SK-N-SH (cell line): Measurements from ENCODE around the gene AFF3. TPM values are rescaled to one million over a fixed set of nuclear protein-coding genes. Genes with fewer than 3 reads are reported as not detected.

ENCODE experiments used
- CTCF ChIA-PET: fragments of 300-600, 350-600 bp; formaldehyde crosslinking; extraction: SDS; loops from one replicate; lab custom pipeline; 2021; lab: Yijun Ruan, JAX
- POLR2A ChIA-PET: fragments of 350-600 bp; sonication (Branson Sonifier 250); formaldehyde crosslinking; extraction: SDS; loops from one replicate; lab custom pipeline; 2020; ENCODE audit warnings: antibody characterized with exemption, inconsistent platforms; lab: Yijun Ruan, JAX
- DNase-seq: peaks from one replicate; pipeline ENCODE4 v3.0.0; 2012
- H2AFZ ChIP-seq: fragments of 200-600 bp; sonication (generic); 2 replicates; pipeline ENCODE4 v1.8.1; 2016; ENCODE audit warnings: antibody characterized with exemption, mild to moderate bottlenecking, low read depth
- H3F3A ChIP-seq: fragments of 200-600 bp; sonication (generic); replicated peaks from 2 replicates; pipeline ENCODE3; 2016; ENCODE audit warnings: antibody characterized with exemption, mild to moderate bottlenecking; ENCODE audit not compliant: insufficient read depth
- H3K27ac ChIP-seq, 2 experiments: fragments of 200-500 bp in 1 of 2; fragments of 200-600 bp in 1 of 2; sonication (Bioruptor generic) in 1 of 2; sonication (generic), shearing (Covaris generic) in 1 of 2; 2 replicates each; pipeline versions ENCODE4 v1.5.1 to v1.6.1; 2014 to 2016; ENCODE audit warnings: low read depth in 2 of 2, inconsistent platforms in 1 of 2, low read length in 1 of 2, mild to moderate bottlenecking in 1 of 2, mixed read lengths in 1 of 2
- H3K27me3 ChIP-seq: fragments of 200-600 bp; sonication (generic), shearing (Covaris generic); 2 replicates; pipeline ENCODE4 v1.6.1; 2016; ENCODE audit warnings: mixed run types; ENCODE audit not compliant: insufficient read depth
- H3K36me3 ChIP-seq, 2 experiments: fragments of 200-500 bp in 1 of 2; fragments of 200-600 bp in 1 of 2; sonication (Bioruptor generic) in 1 of 2; sonication (generic) in 1 of 2; replicated peaks in 1 of 2; 2 replicates each; pipeline versions ENCODE3 to v1.5.1; 2014 to 2016; ENCODE audit warnings: low read length in 1 of 2, mild to moderate bottlenecking in 1 of 2; ENCODE audit not compliant: insufficient read depth in 2 of 2, control insufficient read depth in 1 of 2
- H3K4me1 ChIP-seq, 2 experiments: fragments of 200-500 bp in 1 of 2; fragments of 200-600 bp in 1 of 2; sonication (Bioruptor generic) in 1 of 2; sonication (generic), shearing (Covaris generic) in 1 of 2; 2 replicates each; pipeline versions ENCODE4 v1.5.1 to v1.6.1; 2014 to 2016; ENCODE audit warnings: low read depth in 1 of 2, low read length in 1 of 2, mixed run types in 1 of 2; ENCODE audit not compliant: insufficient read depth in 2 of 2, control insufficient read depth in 1 of 2
- H3K4me2 ChIP-seq: fragments of 200-600 bp; sonication (generic), shearing (Covaris generic); 2 replicates; pipeline ENCODE4 v1.6.1; 2017; ENCODE audit warnings: mixed run types
- H3K4me3 ChIP-seq, 2 experiments: fragments of 200-500 bp in 1 of 2; fragments of 200-600 bp in 1 of 2; sonication (Bioruptor generic) in 1 of 2; sonication (generic), shearing (Covaris generic) in 1 of 2; 2 replicates each; pipeline versions ENCODE4 v1.5.1 to v1.8.1; 2014 to 2016; ENCODE audit warnings: low read depth in 2 of 2, inconsistent platforms in 1 of 2, low read length in 1 of 2, mild to moderate bottlenecking in 1 of 2, mixed read lengths in 1 of 2, moderate library complexity in 1 of 2
- H3K79me2 ChIP-seq: fragments of 200-600 bp; sonication (generic); 2 replicates; pipeline ENCODE4 v1.8.1; 2017; ENCODE audit warnings: mild to moderate bottlenecking; ENCODE audit not compliant: insufficient read depth
- H3K9ac ChIP-seq: fragments of 200-600 bp; sonication (generic); 2 replicates; pipeline ENCODE4 v1.6.1; 2017; ENCODE audit warnings: mixed run types
- H3K9me2 ChIP-seq: fragments of 200-600 bp; sonication (generic); 2 replicates; pipeline ENCODE4 v1.6.1; 2017; ENCODE audit warnings: mixed run types
- H3K9me3 ChIP-seq: fragments of 200-600 bp; sonication (generic); 2 replicates; pipeline ENCODE4 v1.6.1; 2017; ENCODE audit warnings: mixed run types, mild to moderate bottlenecking, moderate library complexity
- H4K20me1 ChIP-seq: fragments of 200-600 bp; sonication (generic); 2 replicates; pipeline ENCODE4 v1.6.1; 2017; ENCODE audit warnings: mild to moderate bottlenecking, mixed run types; ENCODE audit not compliant: insufficient read depth
- CTCF ChIP-seq: fragments of 200-600 bp; sonication (generic); IDR thresholded peaks from 2 replicates; pipeline ENCODE4 v1.6.1; 2017; ENCODE audit warnings: antibody characterized with exemption, mild to moderate bottlenecking, moderate library complexity
- ELF1 ChIP-seq: IDR thresholded peaks from 2 replicates; pipeline ENCODE4 v1.4.0; 2012
- EP300 ChIP-seq, 2 experiments: IDR thresholded peaks; 2 replicates each; pipeline versions ENCODE4 v1.4.0 to v1.6.1; 2012; ENCODE audit warnings: borderline replicate concordance in 1 of 2, low read depth in 1 of 2, low read length in 1 of 2
- EZH2phosphoT487 ChIP-seq: fragments of 200-600 bp; sonication (generic); IDR thresholded peaks from 2 replicates; pipeline ENCODE4 v1.6.1; 2017; ENCODE audit warnings: low read depth, mixed run types, mild to moderate bottlenecking, antibody characterized with exemption, moderate library complexity, borderline replicate concordance
- FOSL2 ChIP-seq: IDR thresholded peaks from 2 replicates; pipeline ENCODE4 v1.4.0; 2012; ENCODE audit warnings: low read depth, mild to moderate bottlenecking, moderate library complexity, borderline replicate concordance
- MXI1 ChIP-seq: IDR thresholded peaks from 2 replicates; pipeline ENCODE4 v1.6.1; 2012; ENCODE audit warnings: mild to moderate bottlenecking, low read depth, low read length, improper control_type of control experiment
- NRF1 ChIP-seq: IDR thresholded peaks from 2 replicates; pipeline ENCODE4 v1.6.1; 2012; ENCODE audit warnings: low read depth, mild to moderate bottlenecking, low read length
- POLR2AphosphoS5 ChIP-seq: IDR thresholded peaks from 2 replicates; pipeline ENCODE4 v1.6.1; 2012; ENCODE audit warnings: low read depth, low read length
- REST ChIP-seq: IDR thresholded peaks from 2 replicates; pipeline ENCODE4 v1.6.1; 2012; ENCODE audit warnings: mild to moderate bottlenecking, low read depth, low read length, moderate library complexity
- SIN3A ChIP-seq: IDR thresholded peaks from 2 replicates; pipeline ENCODE4 v1.6.1; 2012; ENCODE audit warnings: low read depth, mild to moderate bottlenecking, low read length, moderate library complexity, borderline replicate concordance
- TCF12 ChIP-seq: IDR thresholded peaks from 2 replicates; pipeline ENCODE4 v1.4.0; 2012
- USF2 ChIP-seq: fragments of 150-350 bp; IDR thresholded peaks from 2 replicates; pipeline ENCODE4 v1.6.1; 2017; ENCODE audit warnings: antibody characterized with exemption, low read length, low read depth, borderline replicate concordance
- WGBS: methylation state at CpG from one replicate; pipeline ENCODE4 v1.1.6; 2017; ENCODE audit warnings: low lambda C conversion rate; 5-methylcytosine and 5-hydroxymethylcytosine counted together
- polyA plus RNA-seq, 3 experiments: library from polyadenylated mRNA; depleted of rRNA; stranded (reverse); fragments of >200 nt; gene quantifications; 2 replicates each; pipeline ENCODE4 v1.2.3, GENCODE V29; 2012
- TF ChIP-seq, protein P1 (sequence below): IDR thresholded peaks from 2 replicates; pipeline ENCODE4; 2012

Gene AFF3
- polyA plus RNA-seq, 1 of the 3 experiments (the other 2 are of a cell fraction): 0.36 TPM

DNA sequence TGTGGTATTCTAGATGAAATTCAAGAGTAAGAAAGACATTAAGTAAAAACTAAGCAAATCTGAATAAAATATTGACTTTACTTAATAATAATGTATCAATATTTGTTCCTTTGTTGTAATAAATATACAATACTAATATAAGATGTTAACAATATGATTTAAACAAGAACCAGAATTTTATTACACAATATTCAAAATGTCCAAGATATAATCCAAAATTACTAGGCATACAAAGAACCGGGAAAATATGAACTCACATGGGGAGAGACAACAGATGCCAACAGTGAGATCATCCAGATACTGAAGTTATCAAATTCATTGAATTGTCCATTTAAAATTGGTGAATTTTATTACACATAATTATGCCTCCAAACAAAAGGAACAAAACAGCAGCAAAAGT is 286.3 kb downstream of the AFF3 start:
- H3K4me2 ChIP-seq: no peak overlapping the region
- no peaks in the 10 kb centered on the region for H3K36me3 ChIP-seq
- H3K27me3 ChIP-seq: no peaks in the 10 kb centered on the region
- TF ChIP-seq EP300 (IDR thresholded peaks at IDR 0.05; ENCODE audit: borderline replicate concordance in 1 of 2, low read depth in 1 of 2, low read length in 1 of 2) (no peak), CTCF (no peak), NRF1 (no peak), FOSL2 (no peak), SIN3A (no peak), POLR2AphosphoS5 (no peak), ELF1 (no peak), EZH2phosphoT487 (no peak), USF2 (no peak), TCF12 (no peak), MXI1 (no peak), REST (no peak)
- TF ChIP-seq, protein P1, sequence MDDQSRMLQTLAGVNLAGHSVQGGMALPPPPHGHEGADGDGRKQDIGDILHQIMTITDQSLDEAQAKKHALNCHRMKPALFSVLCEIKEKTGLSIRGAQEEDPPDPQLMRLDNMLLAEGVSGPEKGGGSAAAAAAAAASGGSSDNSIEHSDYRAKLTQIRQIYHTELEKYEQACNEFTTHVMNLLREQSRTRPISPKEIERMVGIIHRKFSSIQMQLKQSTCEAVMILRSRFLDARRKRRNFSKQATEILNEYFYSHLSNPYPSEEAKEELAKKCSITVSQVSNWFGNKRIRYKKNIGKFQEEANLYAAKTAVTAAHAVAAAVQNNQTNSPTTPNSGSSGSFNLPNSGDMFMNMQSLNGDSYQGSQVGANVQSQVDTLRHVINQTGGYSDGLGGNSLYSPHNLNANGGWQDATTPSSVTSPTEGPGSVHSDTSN: no peak
- H4K20me1 ChIP-seq: no peaks in the 10 kb centered on the region
- peaks cover 0 to 4% of the 10 kb centered on the region in 2 experiments; a peak in 1 of 4 replicates for H3K4me1 ChIP-seq
- no peak for DNase-seq
- POLR2A ChIA-PET: no interaction called here
- H3K4me3 ChIP-seq: no peak overlapping the region
- no peaks in the 10 kb centered on the region for H3K79me2 ChIP-seq
- H3K9ac ChIP-seq: no peak overlapping the region
- no peaks in the 10 kb centered on the region for H3K9me2 ChIP-seq
- no peak overlapping the region for H2AFZ ChIP-seq
- WGBS: 55% methylated on average over 1 of the region's 1 CpG
- H3K9me3 ChIP-seq: no peaks in the 10 kb centered on the region
- CTCF ChIA-PET: no interaction called here
- no peak overlapping the region for H3K27ac ChIP-seq
- H3F3A ChIP-seq: no peaks in the 10 kb centered on the region
